PC-9 (cell line): ENCODE results near the gene TRAF4. TPM values are rescaled to one million over a fixed set of nuclear protein-coding genes. Genes with fewer than 3 reads are reported as not detected.
"Not testable (repeated sequence)": the region's sequence is repeated elsewhere in the genome, so short reads cannot be mapped to it uniquely, and the experiment has no call there.

Source experiments
- BruUV-seq: library from RNA; stranded (reverse); fragments of 400-500 nt; replicated peaks from 2 replicates; lab custom pipeline; 2021; lab: Mats Ljungman, UMichigan
- CTCF ChIA-PET: fragments of 300-600 bp; sonication (Branson Sonifier 250); formaldehyde crosslinking; loops from one replicate; lab custom pipeline; 2022; ENCODE audit warnings: antibody characterized with exemption; lab: Charles Lee
- POLR2A ChIA-PET: fragments of 300-600 bp; sonication (Branson Sonifier 250); formaldehyde crosslinking; loops from one replicate; lab custom pipeline; 2022; ENCODE audit warnings: antibody characterized with exemption; ENCODE audit not compliant: unreplicated experiment; lab: Charles Lee
- DNase-seq, 2 experiments: peaks; one replicate each; pipeline versions ENCODE4 v3.0.0 to v3.0.0-alpha.2; 2015 to 2022; ENCODE audit warnings: mixed read lengths in 1 of 2
- H2AFZ ChIP-seq: fragments of 200-600 bp; sonication (generic); 2 replicates; pipeline ENCODE4 v1.8.1; 2017; ENCODE audit warnings: antibody characterized with exemption
- H3F3A ChIP-seq: fragments of 200-600 bp; sonication (generic); 2 replicates; pipeline ENCODE4 v1.8.1; 2017; ENCODE audit warnings: antibody characterized with exemption, mild to moderate bottlenecking, low read depth; ENCODE audit not compliant: insufficient read depth
- H3K27ac ChIP-seq: fragments of 200-600 bp; sonication (generic); 2 replicates; pipeline ENCODE4 v1.6.1; 2016; ENCODE audit warnings: mixed run types
- H3K27me3 ChIP-seq: fragments of 200-600 bp; sonication (generic); 2 replicates; pipeline ENCODE4 v1.6.1; 2016; ENCODE audit warnings: low read depth, mixed run types; ENCODE audit not compliant: insufficient read depth
- H3K36me3 ChIP-seq: fragments of 200-600 bp; sonication (generic); 2 replicates; pipeline ENCODE4 v1.6.1; 2016; ENCODE audit warnings: low read depth, mixed run types
- H3K4me1 ChIP-seq: fragments of 200-600 bp; sonication (generic); replicated peaks from 2 replicates; pipeline ENCODE4 v1.6.1; 2016; ENCODE audit warnings: mixed run types; ENCODE audit not compliant: insufficient read depth
- H3K4me2 ChIP-seq: fragments of 200-600 bp; sonication (generic); 2 replicates; pipeline ENCODE4 v1.6.1; 2017; ENCODE audit warnings: mixed run types
- H3K4me3 ChIP-seq: fragments of 200-600 bp; sonication (generic); 2 replicates; pipeline ENCODE4 v1.6.1; 2016; ENCODE audit warnings: mixed run types
- H3K79me2 ChIP-seq: fragments of 200-600 bp; sonication (generic); 2 replicates; pipeline ENCODE4 v1.6.1; 2017; ENCODE audit warnings: low read depth, mixed run types
- H3K9me2 ChIP-seq: fragments of 200-600 bp; sonication (generic); 2 replicates; pipeline ENCODE4 v1.8.1; 2017; ENCODE audit warnings: mild to moderate bottlenecking; ENCODE audit not compliant: insufficient read depth
- H3K9me3 ChIP-seq: fragments of 200-600 bp; sonication (generic); 2 replicates; pipeline ENCODE4 v1.8.1; 2016; ENCODE audit warnings: low read depth; ENCODE audit not compliant: insufficient read depth
- H4K20me1 ChIP-seq: fragments of 200-600 bp; sonication (generic); 2 replicates; pipeline ENCODE4 v1.8.1; 2017; ENCODE audit not compliant: insufficient read depth
- EZH2 ChIP-seq: fragments of 200-600 bp; sonication (generic); IDR thresholded peaks from 2 replicates; pipeline ENCODE4 v1.8.0; 2017; ENCODE audit warnings: antibody characterized with exemption, low read depth
- intact Hi-C: fragments of 100-400 bp; cut with micrococcal nuclease; formaldehyde crosslinking; loops from one replicate; pipeline ENCODE4 v1.10.0; 2022; ENCODE audit not compliant: unreplicated experiment
- total RNA-seq: library from RNA; stranded (reverse); gene quantifications from 2 replicates; pipeline ENCODE4 v1.2.3, GENCODE V29; 2021
- TF ChIP-seq, protein P1 (sequence below): fragments of 200-600 bp; sonication (generic); conservative IDR thresholded peaks from 2 replicates; pipeline ENCODE4 v1.6.1; 2017; ENCODE audit warnings: mixed run types, antibody characterized with exemption, mild to moderate bottlenecking, moderate library complexity

The TRAF4 gene
- total RNA-seq, 1 experiment from 2014 or later, result 159 TPM

DNA sequence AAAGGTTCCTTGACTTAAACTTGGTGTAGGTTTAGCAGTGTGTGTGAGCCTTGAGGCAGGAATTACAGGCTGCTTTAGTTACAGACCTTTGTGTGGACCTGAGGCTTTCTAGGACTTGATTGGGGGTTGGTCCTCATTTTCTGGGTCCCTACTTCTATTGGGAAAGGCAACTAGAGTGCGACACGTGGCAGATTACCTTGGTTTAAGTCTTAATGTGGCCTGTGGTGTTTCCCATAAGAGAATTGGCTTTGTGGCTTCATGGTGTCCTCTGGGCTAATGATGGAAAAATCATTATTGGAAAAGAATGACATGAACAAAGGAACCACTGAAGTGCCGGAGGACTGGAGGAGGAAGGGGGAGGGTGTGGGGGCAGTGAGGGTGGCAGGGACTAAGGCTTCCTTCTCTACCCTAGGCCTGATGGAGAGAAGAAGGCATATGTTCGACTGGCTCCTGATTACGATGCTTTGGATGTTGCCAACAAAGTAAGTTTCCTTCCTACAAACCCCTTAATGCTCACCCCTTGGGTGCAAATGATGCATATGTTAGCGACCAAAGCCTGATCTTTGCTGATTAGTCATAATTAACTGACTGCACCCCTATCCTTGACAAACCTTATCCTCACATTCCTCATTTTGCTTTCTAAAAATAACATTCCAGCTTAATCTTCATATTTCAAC, 20.5 kb upstream of the TRAF4 start:
- Histone ChIP-seq H3K4me2 (peak overlapping the region; percentile 97), H3K4me1 (peaks cover 48% of the 10 kb centered on the region), H2AFZ (no peak overlapping the region), H3F3A (peaks cover 83% of the 10 kb centered on the region), H3K27me3 (no peaks in the 10 kb centered on the region), H3K79me2 (peaks cover 59% of the 10 kb centered on the region), H3K27ac (peak overlapping the region; percentile 82), H3K36me3 (peaks cover 36% of the 10 kb centered on the region), H3K4me3 (peak overlapping the region; percentile 87; the same call in 1 of the 2 replicates), H3K9me2 (no peaks in the 10 kb centered on the region), H3K9me3 (no peaks in the 10 kb centered on the region), H4K20me1 (peaks cover 44% of the 10 kb centered on the region)
- no TSS peak for BruUV-seq
- no peak for TF ChIP-seq EZH2
- TF ChIP-seq, protein P1, sequence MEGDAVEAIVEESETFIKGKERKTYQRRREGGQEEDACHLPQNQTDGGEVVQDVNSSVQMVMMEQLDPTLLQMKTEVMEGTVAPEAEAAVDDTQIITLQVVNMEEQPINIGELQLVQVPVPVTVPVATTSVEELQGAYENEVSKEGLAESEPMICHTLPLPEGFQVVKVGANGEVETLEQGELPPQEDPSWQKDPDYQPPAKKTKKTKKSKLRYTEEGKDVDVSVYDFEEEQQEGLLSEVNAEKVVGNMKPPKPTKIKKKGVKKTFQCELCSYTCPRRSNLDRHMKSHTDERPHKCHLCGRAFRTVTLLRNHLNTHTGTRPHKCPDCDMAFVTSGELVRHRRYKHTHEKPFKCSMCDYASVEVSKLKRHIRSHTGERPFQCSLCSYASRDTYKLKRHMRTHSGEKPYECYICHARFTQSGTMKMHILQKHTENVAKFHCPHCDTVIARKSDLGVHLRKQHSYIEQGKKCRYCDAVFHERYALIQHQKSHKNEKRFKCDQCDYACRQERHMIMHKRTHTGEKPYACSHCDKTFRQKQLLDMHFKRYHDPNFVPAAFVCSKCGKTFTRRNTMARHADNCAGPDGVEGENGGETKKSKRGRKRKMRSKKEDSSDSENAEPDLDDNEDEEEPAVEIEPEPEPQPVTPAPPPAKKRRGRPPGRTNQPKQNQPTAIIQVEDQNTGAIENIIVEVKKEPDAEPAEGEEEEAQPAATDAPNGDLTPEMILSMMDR, result no peak
- CTCF ChIA-PET, result no interaction called here
- POLR2A ChIA-PET, result no interaction called here
- intact Hi-C loops, result loop anchor here (10.0 kb wide), 1 partner anchor 392 kb away; no protein-coding TSS in a partner anchor
- DNase-seq, result no peak

DNA sequence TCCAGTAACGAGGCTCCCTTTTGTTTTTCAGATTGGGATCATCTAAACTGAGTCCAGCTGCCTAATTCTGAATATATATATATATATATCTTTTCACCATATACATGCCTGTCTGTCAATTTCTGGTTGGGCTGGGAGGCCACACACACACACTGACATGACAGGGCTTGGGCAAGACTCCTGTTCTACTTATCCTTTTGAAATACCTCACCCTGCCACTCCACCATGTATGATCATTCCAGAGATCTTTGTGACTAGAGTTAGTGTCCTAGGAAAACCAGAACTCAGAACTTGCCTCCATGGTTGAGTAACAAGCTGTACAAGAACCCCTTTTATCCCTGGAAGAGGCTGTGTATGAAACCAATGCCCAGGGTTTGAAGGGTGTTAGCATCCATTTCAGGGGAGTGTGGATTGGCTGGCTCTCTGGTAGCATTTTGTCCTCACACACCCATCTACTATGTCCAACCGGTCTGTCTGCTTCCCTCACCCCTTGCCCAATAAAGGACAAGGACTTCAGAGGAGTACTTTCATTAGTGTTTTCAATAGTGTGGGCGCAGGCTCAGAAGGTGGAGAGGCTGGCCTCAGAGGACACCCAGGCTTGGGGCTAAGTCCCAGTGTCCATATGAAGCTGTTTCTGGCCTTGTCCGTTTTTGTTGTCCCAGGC, 19.8 kb upstream of the TRAF4 start:
- CTCF ChIA-PET, BruUV-seq, H3K9me3 ChIP-seq, H2AFZ ChIP-seq, H3K27me3 ChIP-seq, H3K9me2 ChIP-seq, POLR2A ChIA-PET: not testable (repeated sequence)
- H3K36me3 ChIP-seq, result peaks cover 36% of the 10 kb centered on the region
- H3K4me1 ChIP-seq, result peaks cover 41% of the 10 kb centered on the region
- H3K79me2 ChIP-seq, result peaks cover 55% of the 10 kb centered on the region
- H3K27ac ChIP-seq, result peak overlapping the region; percentile 82
- peaks cover 44% of the 10 kb centered on the region for H4K20me1 ChIP-seq
- intact Hi-C loops, result loop anchor here (1.0 to 10.0 kb wide), 2 partner anchors 225 to 391 kb away; no protein-coding TSS in a partner anchor
- peaks cover 81% of the 10 kb centered on the region for H3F3A ChIP-seq
- DNase-seq, result peak; percentile 57 to 76
- H3K4me3 ChIP-seq, result peak overlapping the region; percentile 87
- peak overlapping the region; percentile 97 for H3K4me2 ChIP-seq

DNA sequence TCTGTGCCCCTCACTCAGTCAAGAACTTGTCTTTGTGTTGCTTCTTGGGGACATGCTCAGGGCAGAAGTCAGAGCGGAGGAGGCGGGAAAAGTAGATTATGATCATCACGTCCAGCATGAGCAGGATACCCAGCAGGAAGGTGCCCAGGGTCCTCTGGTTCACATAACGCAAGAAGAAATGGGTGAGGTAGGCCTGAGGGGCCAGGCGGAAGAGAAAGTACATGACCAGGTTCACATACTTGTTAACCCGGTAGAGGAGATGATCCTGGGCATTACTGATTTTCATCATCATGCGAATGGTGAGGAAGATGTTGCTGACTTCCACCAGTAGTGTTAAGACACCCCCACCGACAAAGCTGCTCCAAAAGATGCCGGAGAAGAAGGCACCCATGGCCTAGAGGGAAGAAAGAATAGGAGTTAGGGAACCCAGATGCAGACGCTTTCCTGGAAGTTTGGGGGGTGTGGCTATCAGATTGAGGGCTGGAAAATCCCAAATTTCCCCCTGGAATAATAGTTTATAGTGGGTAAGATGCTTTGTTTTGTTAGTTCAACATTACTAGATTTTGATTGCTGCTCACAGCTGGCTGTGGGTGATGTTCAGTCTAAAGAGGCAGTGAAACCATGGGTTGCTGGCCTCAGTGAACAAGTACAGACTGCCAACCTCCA, 19.2 kb upstream of the TRAF4 start:
- H2AFZ ChIP-seq, result no peak overlapping the region
- peak overlapping the region; percentile 87 for H3K4me3 ChIP-seq
- H3K9me2 ChIP-seq, result no peaks in the 10 kb centered on the region
- H3K27ac ChIP-seq, result peak overlapping the region; percentile 82
- ChIA-PET CTCF (no interaction called here), POLR2A (interaction anchor here (0.7 to 1.3 kb wide), 2 partner anchors 22 to 227 kb away, joined by 3 to 4 read pairs; no protein-coding TSS in a partner anchor)
- DNase-seq, result no peak
- intact Hi-C loops, result loop anchor here (1.0 to 10.0 kb wide), 2 partner anchors 225 to 390 kb away; no protein-coding TSS in a partner anchor
- H3F3A ChIP-seq, result peaks cover 83% of the 10 kb centered on the region
- peaks cover 44% of the 10 kb centered on the region for H4K20me1 ChIP-seq
- H3K4me1 ChIP-seq, result peaks cover 47% of the 10 kb centered on the region
- no peaks in the 10 kb centered on the region for H3K27me3 ChIP-seq
- H3K4me2 ChIP-seq, result peak overlapping the region; percentile 97
- no peak for TF ChIP-seq EZH2
- peaks cover 60% of the 10 kb centered on the region for H3K79me2 ChIP-seq
- no peaks in the 10 kb centered on the region for H3K9me3 ChIP-seq
- BruUV-seq, result no TSS peak
- peaks cover 36% of the 10 kb centered on the region for H3K36me3 ChIP-seq
